Measurements from ENCODE around the gene MFGE8.

MFGE8 gene

DNA sequence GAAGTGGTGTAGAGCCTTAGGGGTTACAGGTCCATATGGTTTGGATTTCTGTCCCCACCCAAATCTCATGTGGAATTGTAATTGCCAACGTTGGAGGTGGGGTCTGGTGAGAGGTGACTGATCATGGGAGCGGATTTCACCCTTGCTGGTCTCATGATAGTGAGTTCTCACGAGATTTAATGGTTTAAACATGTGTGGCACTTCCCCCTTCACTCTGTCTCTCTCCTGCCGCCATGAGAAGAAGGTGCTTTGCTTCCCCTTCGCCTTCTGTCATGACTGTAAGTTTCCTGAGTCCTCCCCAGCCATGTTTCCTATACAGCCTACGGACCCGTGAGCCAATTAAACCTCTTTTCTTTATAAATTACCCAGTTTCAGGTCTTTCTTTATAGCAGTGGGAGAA lies 43.1 kb upstream of the MFGE8 start:
- Histone ChIP-seq H3K4me3 (replicated peaks; ENCODE audit: insufficient read depth, low read length) (no peak overlapping the region), H3K27ac (replicated peaks) (no peak overlapping the region), H3K27me3 (ENCODE audit: insufficient read depth, poor library complexity, severe bottlenecking) (no peaks in the 10 kb centered on the region)
- no peak for TF ChIP-seq CTCF (IDR thresholded peaks at IDR 0.05; ENCODE audit: insufficient read depth, low read length)
- TF ChIP-seq, protein P1, sequence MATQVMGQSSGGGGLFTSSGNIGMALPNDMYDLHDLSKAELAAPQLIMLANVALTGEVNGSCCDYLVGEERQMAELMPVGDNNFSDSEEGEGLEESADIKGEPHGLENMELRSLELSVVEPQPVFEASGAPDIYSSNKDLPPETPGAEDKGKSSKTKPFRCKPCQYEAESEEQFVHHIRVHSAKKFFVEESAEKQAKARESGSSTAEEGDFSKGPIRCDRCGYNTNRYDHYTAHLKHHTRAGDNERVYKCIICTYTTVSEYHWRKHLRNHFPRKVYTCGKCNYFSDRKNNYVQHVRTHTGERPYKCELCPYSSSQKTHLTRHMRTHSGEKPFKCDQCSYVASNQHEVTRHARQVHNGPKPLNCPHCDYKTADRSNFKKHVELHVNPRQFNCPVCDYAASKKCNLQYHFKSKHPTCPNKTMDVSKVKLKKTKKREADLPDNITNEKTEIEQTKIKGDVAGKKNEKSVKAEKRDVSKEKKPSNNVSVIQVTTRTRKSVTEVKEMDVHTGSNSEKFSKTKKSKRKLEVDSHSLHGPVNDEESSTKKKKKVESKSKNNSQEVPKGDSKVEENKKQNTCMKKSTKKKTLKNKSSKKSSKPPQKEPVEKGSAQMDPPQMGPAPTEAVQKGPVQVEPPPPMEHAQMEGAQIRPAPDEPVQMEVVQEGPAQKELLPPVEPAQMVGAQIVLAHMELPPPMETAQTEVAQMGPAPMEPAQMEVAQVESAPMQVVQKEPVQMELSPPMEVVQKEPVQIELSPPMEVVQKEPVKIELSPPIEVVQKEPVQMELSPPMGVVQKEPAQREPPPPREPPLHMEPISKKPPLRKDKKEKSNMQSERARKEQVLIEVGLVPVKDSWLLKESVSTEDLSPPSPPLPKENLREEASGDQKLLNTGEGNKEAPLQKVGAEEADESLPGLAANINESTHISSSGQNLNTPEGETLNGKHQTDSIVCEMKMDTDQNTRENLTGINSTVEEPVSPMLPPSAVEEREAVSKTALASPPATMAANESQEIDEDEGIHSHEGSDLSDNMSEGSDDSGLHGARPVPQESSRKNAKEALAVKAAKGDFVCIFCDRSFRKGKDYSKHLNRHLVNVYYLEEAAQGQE (IDR thresholded peaks at IDR 0.05; ENCODE audit: insufficient replicate concordance, low read depth) = no peak
- no peak for TF ChIP-seq GABPA (IDR thresholded peaks at IDR 0.05; ENCODE audit: low read depth)
- no peak for TF ChIP-seq SPI1 (IDR thresholded peaks at IDR 0.05; ENCODE audit: borderline replicate concordance, low read depth)
- no peak for TF ChIP-seq POLR2AphosphoS5 (IDR thresholded peaks at IDR 0.05; ENCODE audit: low read depth)
- DNase-seq (ENCODE audit: low read depth in 1 of 2, low spot score in 1 of 2) = peak in 1 of 2 experiments; percentile 11

DNA sequence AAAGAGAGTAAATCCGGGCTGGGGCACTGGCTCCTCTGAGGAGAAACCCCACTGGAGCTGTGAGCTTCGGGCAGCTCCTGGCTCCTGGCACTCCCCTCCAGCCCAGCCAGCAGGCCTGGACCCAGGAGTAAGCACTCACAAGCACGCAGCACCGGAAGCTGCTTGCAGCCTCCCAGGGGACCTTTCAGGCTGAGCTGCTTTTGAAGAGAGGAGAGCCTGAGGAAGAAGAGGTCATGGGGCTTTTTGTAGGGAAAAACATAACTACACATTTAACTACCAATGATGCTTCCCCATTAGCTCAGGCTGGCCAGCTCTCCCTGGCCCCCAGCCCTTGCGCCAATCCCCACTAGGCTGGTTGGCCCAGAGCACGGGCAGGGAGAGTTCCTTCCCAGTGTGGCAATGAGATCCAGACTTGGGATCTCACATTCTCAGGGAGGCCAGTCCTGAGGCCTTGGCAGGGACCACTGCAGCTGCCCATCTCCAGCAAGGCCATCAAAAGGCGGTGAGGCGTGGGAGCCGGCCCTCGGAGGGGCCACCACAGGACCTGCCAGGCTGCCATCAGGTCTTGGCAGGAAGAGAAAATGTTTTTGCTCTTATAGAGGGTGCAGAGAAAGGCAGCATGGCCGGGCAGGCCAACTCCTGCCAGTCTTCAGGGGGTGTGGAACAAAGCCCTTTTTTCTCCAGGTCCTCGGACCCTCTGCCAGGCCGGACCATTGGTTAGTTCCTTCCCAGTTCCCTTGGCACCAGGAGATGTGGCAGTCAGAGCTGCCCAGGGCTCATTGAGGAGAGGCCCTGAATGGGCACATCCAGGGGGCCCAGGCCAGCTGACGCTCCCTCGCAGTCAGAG lies 41.5 kb upstream of the MFGE8 start:
- H3K27me3 ChIP-seq (ENCODE audit: insufficient read depth, poor library complexity, severe bottlenecking) = no peaks in the 10 kb centered on the region
- no peak overlapping the region for H3K4me3 ChIP-seq (replicated peaks; ENCODE audit: insufficient read depth, low read length)
- TF ChIP-seq SPI1 (IDR thresholded peaks at IDR 0.05; ENCODE audit: borderline replicate concordance, low read depth) = no peak
- no peak for TF ChIP-seq POLR2AphosphoS5 (IDR thresholded peaks at IDR 0.05; ENCODE audit: low read depth)
- no peak for TF ChIP-seq CTCF (IDR thresholded peaks at IDR 0.05; ENCODE audit: insufficient read depth, low read length)
- TF ChIP-seq GABPA (IDR thresholded peaks at IDR 0.05; ENCODE audit: low read depth) = no peak
- TF ChIP-seq, protein P1 (IDR thresholded peaks at IDR 0.05; ENCODE audit: insufficient replicate concordance, low read depth) = no peak
- no peak for DNase-seq (ENCODE audit: low read depth in 1 of 2, low spot score in 1 of 2)
- H3K27ac ChIP-seq (replicated peaks) = no peak overlapping the region

DNA sequence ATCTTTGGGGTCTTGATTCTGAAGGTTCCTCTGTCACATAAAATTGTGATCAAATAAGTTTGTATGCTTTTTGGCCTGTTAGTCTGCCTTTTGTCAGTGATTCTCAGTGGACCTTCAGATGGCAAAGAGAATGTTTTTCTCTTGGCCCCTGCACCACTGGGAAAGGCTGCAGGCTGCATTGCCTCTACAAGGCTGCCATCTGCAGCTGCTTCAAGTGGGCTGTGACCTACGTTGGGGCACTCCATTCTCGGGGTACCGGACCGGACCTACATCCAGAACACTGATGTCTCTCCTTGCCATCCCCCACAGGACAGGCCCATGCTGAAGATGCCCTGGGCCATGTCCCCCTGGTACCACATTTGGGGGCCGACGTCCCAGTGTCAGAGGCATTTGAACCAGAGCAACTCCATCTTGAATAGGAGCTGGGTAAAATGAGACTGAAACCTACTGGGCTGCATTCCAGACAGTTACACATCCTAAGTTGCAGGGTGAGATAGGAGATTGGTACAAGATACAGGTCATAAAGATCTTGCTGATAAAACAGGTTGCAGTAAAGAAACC lies 37.5 kb upstream of the MFGE8 start:
- TF ChIP-seq GABPA (IDR thresholded peaks at IDR 0.05; ENCODE audit: low read depth) = no peak
- no peak for TF ChIP-seq CTCF (IDR thresholded peaks at IDR 0.05; ENCODE audit: insufficient read depth, low read length)
- TF ChIP-seq SPI1 (IDR thresholded peaks at IDR 0.05; ENCODE audit: borderline replicate concordance, low read depth) = no peak
- no peak for TF ChIP-seq POLR2AphosphoS5 (IDR thresholded peaks at IDR 0.05; ENCODE audit: low read depth)
- TF ChIP-seq, protein P1 (IDR thresholded peaks at IDR 0.05; ENCODE audit: insufficient replicate concordance, low read depth) = no peak
- DNase-seq (ENCODE audit: low read depth in 1 of 2, low spot score in 1 of 2) = no peak
- H3K27me3 ChIP-seq (ENCODE audit: insufficient read depth, poor library complexity, severe bottlenecking) = no peaks in the 10 kb centered on the region
- H3K27ac ChIP-seq (replicated peaks) = no peak overlapping the region
- H3K4me3 ChIP-seq (replicated peaks; ENCODE audit: insufficient read depth, low read length) = no peak overlapping the region

Measured in HL-60 (cell line).